GM18502 (cell line): Measurements from ENCODE around the gene RAB7A.
"Not testable (repeated sequence)": the region's sequence is repeated elsewhere in the genome, so short reads cannot be mapped to it uniquely, and the experiment has no call there.

Experiments used
- ATAC-seq: cut with Tn5 transposase; IDR thresholded peaks from one replicate; pipeline ENCODE4 v1.9.1; 2021; ENCODE audit warnings: mild to moderate bottlenecking; ENCODE audit not compliant: unreplicated experiment, poor library complexity

The RAB7A gene

DNA sequence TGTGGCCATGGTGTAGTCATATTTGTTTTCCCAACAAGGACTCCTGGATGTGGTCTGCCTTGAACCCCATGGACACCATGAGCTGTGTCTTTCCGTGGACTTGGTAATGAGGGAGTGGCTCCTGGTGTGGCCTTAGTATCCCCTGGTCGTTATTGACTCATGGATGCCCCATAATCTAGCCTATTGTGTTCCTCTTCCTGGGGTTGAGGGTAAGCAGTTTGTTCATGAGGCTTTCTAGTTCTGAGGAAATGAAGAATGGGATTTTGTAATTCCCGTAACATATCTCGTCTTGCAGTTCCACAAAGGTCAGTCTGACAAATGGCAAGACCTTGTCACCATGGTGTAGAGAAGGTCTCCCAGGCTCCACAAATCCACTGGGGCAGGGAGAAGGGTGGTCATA, 22.6 kb downstream of the RAB7A start:
- ATAC-seq: no peak

- ATAC-seq: no peak
Measured at GRCh38 chr3:128749035-128749434, 23.1 kb downstream of the RAB7A start.

- not testable (repeated sequence) for ATAC-seq
Measured at GRCh38 chr3:128749561-128749960, 23.6 kb downstream of the RAB7A start.

DNA sequence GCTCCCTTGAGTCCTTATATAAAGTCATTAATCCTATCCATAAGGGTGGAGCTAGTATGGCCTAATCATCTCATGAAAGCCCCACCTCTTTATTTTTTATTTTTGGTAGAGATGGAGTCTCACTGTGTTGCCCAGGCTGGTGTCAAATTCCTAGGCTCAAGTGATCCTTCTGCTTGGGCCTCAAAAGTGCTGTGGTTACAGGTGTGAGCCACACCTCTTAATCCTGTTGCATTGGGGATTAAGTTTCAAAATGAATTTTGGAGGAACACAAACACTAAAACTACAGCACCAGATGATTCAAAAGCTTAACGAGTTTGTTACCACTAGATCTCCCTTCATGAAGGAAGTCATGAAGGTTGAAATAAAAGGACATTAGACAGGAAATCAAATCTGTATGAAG, 27.7 kb downstream of the RAB7A start:
- ATAC-seq: no peak

DNA sequence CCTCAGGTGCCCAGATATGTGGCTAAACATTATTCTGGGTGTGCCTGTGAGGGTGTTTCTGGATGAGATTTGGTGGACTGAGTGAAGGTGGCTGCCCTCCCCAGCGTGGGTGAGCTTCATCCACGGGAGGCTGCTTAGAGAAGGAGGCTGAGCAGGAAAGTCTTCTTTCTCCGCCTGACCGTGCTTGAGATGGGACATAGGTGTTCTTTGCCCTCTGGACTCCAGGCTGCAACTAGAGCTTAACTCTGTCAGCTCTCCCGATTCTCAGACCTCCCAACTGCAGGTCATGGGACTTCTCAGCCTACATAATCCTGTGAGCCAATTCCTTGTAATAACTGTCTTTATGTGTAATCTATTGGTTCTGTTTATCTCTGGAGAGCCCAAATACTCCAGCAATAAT, 34.1 kb downstream of the RAB7A start:
- no peak for ATAC-seq

GRCh38 chr3:128760881-128761280, 34.9 kb downstream of the RAB7A start:
- ATAC-seq: no peak

DNA sequence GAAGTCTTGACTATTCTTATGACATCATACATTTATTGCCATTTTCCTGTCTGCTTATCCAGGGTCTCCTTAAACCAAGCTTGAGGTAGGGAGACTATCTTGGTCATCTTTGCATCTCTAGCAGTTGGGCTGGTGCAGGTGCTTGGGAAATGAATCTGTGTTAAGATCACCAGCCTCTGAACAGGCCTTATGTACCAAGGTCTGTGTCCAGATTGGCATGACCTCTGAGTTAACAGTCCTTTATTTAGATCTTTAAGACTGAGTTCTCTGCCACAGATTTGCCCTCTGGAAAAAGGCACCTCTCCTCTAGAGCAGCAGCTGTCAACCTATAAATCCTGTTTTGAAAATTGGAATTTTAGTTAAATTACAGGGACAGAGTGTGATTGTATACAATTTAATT, 35.4 kb downstream of the RAB7A start:
- ATAC-seq: no peak

GRCh38 chr3:128763967-128764366, 38.0 kb downstream of the RAB7A start:
- ATAC-seq: no peak

DNA sequence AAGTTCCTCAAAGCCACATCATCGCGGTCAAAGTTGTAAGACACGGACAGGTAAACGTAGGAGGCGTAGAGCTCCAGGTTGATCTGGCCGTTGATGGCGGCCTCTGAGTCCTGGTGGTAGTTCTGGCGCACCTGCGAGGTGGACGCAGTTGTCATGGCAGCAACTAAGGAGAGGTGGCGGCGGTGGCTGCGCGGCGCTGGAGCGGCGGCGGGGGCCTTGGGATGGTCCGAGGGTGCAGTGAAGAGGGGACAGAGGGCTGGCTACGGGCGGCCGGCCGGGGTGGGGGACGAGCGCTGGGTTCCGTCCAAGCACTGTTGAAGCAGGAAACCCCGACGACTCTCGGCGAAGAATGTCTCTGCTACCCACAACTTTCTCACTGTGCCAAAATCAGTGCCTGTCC, 38.9 kb downstream of the RAB7A start:
- ATAC-seq: no peak

DNA sequence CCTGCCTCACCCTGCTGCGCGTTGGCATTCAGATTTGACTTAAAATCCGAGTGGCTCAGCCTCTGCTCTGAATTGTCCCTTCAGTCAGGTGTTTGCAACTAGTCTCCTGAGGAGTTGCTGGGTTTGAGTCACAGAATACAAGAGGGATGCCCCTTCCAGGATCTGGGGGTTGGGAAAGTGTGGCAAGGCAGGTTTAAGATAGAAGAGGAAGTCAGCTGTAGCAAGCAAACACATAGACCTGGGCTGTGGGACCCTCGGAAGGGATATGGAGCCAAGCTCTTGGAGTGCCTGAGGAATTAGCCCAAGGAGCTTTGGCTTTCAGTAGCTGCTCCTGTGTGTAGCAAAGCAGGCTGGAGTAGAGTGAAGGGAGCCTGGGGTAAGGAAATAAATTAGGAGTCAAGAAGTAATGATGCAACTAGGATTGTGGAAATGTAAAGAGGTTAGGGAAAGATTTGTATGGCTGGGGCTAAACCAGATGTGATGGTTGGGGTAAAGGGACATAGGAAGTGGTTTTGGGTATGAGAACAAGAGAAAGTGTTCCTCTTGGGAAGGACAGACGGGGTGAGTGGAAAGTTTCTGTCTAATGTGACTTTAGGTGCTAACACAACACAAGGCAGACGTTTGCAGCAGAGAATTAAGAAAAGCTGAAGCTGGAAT, 41.2 kb downstream of the RAB7A start:
- ATAC-seq: no peak

DNA sequence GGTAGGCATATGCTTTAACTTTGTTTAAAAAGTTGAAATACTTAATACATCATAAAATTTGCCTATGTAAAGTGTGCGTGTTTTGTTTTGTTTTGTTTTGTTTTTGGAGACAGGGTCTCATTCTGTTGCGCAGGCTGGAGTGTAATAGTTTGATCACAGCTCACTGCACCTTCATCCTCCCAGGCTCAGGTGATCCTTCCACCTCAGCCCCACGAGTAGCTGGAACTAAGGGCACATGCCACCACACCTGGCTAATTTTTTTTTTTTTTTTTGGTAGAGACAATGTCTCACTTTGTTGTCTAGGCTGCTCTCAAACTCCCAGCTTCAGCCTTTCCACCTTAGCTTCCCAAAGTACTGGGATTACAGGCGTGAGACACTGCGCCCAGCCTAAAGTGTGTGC, 42.5 kb downstream of the RAB7A start:
- no peak for ATAC-seq

DNA sequence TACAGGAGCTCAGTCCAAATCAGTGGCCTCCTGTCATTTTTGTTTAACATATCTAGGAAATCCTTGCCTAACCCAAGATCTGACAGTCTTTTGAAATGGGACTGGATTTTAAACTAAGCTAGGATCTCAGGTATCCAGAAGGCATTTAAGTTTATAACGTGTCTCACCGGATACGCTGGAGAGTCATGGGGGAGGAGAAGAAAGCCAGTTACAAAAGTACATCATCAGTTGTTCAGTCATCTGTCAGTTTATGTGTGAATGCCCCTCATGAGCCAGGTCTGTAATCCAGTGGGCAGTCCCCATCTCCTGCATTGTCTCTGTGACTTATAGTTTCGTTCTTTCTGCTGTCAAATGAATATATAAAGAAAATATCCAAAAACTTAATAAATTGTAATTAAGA, 44.4 kb downstream of the RAB7A start:
- no peak for ATAC-seq

DNA sequence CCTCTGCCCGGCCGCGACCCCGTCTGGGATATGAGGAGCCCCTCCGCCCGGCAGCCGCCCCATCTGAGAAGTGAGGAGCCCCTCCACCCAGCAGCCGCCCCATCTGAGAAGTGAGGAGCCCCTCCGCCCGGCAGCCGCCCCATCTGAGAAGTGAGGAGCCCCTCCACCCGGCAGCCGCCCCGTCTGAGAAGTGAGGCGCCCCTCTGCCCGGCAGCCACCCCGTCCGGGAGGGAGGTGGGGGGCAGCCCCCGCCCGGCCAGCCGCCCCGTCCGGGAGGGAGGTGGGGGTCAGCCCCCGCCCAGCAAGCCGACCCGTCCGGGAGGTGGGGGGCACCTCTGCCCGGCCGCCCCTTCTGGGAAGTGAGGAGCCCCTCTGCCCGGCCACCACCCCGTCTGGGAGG, 47.2 kb downstream of the RAB7A start:
- not testable (repeated sequence) for ATAC-seq

DNA sequence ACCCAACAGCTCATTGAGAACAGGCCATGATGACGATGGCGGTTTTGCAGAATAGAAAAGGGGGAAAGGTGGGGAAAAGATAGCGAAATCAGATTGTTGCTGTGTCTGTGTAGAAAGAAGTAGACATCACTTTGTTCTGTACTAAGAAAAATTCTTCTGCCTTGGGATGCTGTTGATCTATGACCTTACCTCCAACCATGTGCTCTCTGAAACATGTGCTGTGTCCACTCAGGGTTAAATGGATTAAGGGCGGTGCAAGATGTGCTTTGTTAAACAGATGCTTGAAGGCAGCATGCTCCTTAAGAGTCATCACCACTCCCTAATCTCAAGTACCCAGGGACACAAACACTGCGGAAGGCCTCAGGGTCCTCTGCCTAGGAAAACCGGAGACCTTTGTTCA, 47.6 kb downstream of the RAB7A start:
- ATAC-seq: not testable (repeated sequence)

- no peak for ATAC-seq
Measured at GRCh38 chr3:128775241-128775640, 49.3 kb downstream of the RAB7A start.

GRCh38 chr3:128775906-128776542, 50.0 kb downstream of the RAB7A start:
- no peak for ATAC-seq

DNA sequence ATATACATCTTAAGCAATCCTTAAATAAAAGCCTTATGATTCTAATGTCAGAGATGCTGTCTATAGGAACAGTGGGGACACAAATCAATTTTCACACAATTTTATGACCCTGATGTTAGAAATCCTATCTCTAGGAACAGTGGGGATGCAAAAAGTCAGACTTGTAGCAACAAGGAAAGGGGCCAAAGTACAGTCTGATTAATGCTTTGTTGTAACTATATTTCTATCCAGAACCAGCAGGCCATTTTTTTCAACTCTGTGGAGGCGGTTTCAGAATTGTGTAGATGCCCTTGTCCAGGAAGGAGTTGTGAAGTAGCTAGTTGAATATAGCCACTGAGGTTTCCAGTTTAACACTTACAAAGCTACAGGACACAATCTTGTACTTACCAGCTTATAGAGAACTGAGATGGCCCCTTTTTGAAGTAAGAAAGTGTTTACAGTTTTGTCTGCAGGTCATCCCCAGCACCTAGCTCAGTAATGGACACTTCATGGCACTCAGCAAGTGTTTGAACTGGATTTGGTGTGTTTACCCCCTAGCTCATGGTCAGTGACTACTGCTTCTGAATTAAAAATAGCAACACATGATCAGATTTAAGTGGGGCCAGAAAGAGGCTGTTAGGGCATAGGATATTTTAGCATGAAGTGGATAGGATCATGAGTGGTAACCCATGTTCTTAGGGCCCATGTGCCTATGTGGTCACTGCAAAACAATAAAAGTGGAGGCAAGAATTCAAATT, 54.3 kb downstream of the RAB7A start:
- no peak for ATAC-seq

- ATAC-seq: no peak
Measured at GRCh38 chr3:128781164-128781563, 55.2 kb downstream of the RAB7A start.

GRCh38 chr3:128782282-128783146, 56.5 kb downstream of the RAB7A start:
- no peak for ATAC-seq

DNA sequence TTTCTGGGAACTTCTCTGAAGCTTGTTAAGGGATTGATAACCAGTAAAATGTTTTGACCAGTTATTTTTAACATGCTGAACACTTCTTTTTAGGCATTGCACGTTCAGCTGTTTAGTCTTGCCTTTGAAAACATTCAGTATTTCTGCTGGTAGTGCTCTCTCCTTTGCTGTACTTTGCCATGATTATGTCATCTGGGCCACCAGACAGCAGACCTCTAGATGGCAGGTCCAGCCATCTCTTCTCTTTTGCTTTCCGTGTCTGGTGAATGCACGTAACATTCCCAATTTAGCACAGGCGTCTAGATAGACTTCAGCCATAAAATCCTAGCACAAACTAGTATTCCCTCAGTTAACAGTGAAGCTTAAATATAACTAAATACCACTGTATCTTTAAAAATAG, 57.8 kb downstream of the RAB7A start:
- ATAC-seq: no peak

GRCh38 chr3:128784232-128784631, 58.2 kb downstream of the RAB7A start:
- ATAC-seq: no peak
